CD1c-positive myeloid dendritic cell (primary cell): ENCODE data around the gene HSPG2.
"Not testable (repeated sequence)": the region's sequence is repeated elsewhere in the genome, so short reads cannot be mapped to it uniquely, and the experiment has no call there.

Experiments used
- DNase-seq: peaks from one replicate; pipeline ENCODE4 v3.0.0-alpha.2; 2016; ENCODE audit errors: extremely low spot score

The HSPG2 gene

GRCh38 chr1:21785764-21786163, 151.3 kb downstream of the HSPG2 start:
- not testable (repeated sequence) for DNase-seq

- DNase-seq = no peak
Observed at GRCh38 chr1:21783679-21784603, 153.2 kb downstream of the HSPG2 start.

GRCh38 chr1:21782868-21783678, 154.0 kb downstream of the HSPG2 start, which contains the start of gene USP48:
TSS of gene USP48 (minus strand) at chr1:21783149. CDS start at chr1:21782957, 192 bp downstream.
- peak; percentile 99 for DNase-seq

DNA sequence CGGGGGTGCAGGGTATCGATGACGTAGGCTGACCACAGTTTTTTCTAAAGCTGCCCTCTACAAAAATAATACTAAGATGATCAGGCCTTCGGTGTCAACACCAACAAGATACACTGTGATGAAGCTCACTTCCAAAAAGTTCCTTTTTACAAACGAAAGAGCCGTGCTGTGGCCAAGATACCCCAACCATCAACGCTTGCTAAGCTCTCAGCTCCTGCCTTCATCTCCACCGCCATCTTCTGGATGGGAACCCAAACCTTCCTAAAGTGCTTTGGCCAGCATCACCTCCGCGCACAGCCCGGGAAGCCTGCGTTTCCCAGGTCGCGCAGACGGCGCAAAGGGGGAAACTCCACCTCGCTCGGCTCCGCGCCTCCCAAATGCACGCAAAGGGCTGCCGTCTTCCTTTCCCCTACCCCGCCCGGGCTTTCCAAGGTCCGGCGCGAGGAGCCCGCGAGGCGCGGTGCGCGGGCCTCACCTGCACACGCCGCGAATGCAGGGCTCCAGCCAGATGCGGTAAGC, 154.7 kb downstream of the HSPG2 start:
- DNase-seq = peak; percentile 55

- peak; percentile 40 for DNase-seq
Observed at GRCh38 chr1:21781815-21782348, 155.2 kb downstream of the HSPG2 start.

GRCh38 chr1:21779613-21780521, 157.2 kb downstream of the HSPG2 start:
- DNase-seq = no peak

GRCh38 chr1:21778405-21778727, 158.7 kb downstream of the HSPG2 start:
- DNase-seq = no peak

- not testable (repeated sequence) for DNase-seq
Observed at GRCh38 chr1:21776925-21777324, 160.2 kb downstream of the HSPG2 start.

DNA sequence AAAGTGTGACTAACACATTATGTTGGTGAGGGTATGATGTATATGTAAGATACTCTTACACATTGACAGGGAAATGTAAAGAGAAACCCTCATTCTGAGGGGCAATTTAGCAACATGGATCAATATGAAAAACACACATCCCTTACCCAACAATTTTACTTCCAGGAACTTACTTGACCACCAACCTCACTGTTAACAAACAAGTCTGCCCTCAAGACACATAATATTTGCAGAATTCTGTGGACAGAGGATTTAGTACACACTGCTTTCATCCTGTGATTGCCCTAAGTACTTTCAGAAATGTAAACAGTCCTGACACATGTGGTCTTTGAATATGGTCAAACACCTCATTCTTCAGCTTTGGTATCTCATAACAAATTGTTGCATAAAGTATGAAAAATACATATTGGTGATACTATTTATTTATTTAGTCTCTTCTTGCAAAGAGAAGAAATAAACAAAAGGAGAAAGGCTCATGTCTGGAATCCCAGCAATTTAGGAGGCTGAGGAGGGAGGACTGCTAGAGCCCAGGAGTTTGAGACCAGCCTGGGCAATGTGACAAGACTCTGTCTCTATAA, 161.0 kb downstream of the HSPG2 start:
- DNase-seq = no peak

DNA sequence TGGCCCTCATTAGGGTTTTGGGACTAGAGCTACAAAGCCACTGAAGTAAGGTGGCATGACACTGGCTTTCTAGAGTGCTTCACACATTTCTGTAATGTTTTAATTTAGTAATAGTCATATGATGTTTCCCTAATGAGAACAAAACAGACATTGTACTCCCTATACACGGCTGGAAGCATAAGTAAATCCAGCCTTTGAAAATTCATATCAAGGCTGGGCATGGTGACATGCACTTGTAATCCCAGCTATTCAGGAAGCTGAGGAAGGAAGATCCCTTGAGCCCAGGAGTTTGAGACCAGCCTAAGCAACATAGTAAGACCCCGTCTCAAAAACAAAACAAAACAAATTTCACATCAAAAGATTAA, 161.6 kb downstream of the HSPG2 start:
- DNase-seq = no peak

- DNase-seq = no peak
Observed at GRCh38 chr1:21774835-21775549, 162.1 kb downstream of the HSPG2 start.

- no peak for DNase-seq
Observed at GRCh38 chr1:21773585-21773984, 163.5 kb downstream of the HSPG2 start.
